Measurements from ENCODE around the gene TLR9. TPM values are rescaled to one million over a fixed set of nuclear protein-coding genes. Genes with fewer than 3 reads are reported as not detected.

The TLR9 gene
- total and polyA plus RNA-seq, 9 of the 15 experiments (the other 6 are each of a cell fraction or from before 2014, with no cell fraction given), result not detected

DNA sequence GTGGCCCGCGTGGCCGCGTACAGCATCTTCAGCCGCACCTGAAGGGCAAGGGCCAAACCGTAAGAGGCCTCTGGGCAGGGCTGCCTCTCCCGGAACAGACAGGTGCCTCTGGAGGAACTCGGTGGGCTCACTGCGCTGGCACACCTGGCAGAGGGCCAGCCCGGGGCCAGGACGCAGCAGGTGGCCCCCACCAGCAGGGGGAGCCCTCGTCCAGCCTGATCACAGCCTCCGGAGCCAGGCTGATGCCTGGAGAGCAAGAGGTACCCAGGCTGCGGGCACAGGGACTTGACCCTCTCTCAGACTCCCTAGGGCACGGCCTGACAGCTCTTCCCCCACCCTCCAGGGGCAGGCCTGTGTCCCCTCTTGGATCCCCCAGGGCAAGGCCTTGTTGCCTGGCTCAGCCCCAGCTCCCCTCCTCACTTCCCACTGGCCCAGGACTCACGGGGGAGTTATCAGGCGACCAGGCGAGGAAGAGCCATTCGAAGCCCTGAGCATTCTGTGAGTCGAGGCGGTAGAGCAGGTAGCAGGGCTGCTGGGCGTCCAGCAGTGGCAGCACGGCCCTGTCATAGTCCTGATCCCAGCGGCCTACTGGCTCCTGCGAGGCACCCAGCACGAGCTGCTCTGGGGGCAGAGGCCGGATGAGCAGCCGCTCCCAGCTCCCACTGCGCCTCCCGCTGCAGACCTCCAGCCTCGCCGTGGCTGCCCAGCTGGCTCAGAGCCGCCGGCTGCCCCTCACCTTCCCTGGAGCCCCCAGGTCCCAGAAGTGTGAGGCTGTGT lies 6.2 kb upstream of the TLR9 start (continued):
- TF ChIP-seq, protein P1, sequence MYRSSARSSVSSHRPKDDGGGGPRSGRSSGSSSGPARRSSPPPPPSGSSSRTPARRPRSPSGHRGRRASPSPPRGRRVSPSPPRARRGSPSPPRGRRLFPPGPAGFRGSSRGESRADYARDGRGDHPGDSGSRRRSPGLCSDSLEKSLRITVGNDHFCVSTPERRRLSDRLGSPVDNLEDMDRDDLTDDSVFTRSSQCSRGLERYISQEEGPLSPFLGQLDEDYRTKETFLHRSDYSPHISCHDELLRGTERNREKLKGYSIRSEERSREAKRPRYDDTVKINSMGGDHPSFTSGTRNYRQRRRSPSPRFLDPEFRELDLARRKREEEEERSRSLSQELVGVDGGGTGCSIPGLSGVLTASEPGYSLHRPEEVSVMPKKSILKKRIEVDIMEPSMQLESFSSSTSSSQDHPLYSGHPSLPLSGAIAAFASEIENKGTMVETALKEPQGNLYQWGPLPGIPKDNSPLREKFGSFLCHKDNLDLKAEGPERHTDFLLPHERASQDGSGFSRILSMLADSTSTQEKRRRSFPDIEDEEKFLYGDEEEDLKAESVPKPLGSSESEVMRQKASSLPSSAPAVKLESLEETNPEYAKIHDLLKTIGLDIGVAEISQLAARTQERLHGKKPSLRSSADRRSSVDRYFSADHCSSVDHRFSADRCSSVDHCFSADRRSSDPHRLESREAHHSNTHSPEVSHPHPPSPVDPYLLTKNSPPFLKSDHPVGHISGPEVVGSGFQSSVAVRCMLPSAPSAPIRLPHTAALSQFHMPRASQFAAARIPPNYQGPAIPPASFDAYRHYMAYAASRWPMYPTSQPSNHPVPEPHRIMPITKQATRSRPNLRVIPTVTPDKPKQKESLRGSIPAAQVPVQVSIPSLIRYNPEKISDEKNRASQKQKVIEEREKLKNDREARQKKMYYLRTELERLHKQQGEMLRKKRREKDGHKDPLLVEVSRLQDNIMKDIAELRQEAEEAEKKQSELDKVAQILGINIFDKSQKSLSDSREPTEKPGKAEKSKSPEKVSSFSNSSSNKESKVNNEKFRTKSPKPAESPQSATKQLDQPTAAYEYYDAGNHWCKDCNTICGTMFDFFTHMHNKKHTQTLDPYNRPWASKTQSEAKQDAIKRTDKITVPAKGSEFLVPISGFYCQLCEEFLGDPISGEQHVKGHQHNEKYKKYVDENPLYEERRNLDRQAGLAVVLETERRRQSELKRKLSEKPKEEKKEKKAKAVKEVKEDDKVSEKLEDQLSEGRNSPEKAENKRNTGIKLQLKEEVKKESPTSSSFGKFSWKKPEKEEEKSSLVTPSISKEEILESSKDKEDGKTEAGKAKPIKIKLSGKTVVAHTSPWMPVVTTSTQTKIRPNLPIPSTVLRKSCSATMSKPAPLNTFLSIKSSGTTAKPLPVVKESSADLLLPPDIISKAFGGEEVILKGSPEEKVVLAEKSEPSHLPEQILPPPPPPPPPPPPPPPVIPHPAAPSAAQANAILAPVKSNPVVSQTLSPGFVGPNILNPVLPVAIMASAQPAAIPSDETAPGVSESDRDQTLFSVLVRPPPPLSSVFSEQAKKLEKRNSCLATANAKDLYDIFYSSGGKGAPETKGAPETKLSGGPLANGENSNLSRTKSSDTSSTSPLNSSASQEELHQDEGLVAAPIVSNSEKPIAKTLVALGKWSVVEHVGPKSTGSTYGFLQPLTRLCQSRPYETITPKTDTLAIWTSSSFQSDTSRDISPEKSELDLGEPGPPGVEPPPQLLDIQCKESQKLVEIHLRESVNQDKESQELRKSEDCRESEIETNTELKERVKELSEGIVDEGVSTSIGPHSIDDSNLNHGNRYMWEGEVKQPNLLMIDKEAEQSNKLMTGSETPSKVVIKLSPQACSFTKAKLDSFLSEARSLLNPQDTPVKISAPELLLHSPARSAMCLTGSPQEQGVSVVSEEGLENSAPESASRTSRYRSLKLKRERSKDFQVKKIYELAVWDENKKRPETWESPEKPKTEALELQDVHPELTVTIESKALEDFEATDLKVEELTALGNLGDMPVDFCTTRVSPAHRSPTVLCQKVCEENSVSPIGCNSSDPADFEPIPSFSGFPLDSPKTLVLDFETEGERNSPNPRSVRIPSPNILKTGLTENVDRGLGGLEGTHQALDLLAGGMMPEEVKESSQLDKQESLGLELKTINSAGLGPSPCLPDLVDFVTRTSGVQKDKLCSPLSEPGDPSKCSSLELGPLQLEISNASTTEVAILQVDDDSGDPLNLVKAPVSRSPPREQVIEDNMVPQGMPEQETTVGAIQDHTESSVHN (IDR thresholded peaks at IDR 0.05; ENCODE audit: borderline replicate concordance in 1 of 2, low read depth in 1 of 2), result no peak
- TF ChIP-seq NFIC (IDR thresholded peaks at IDR 0.05) (peak; percentile 99), STAG1 (CRISPR knock-in tag; IDR thresholded peaks at IDR 0.05; ENCODE audit: borderline replicate concordance) (peak; percentile 48; the same call in 1 of the 2 replicates), RB1 (IDR thresholded peaks at IDR 0.05; ENCODE audit: low read depth) (0 out of 2 replicates have a peak, but pooled peaks have one; percentile 34), HSF4 (CRISPR knock-in tag; IDR thresholded peaks at IDR 0.05; ENCODE audit: borderline replicate concordance) (no peak), BDP1 (IDR thresholded peaks at IDR 0.05; ENCODE audit: insufficient read depth, insufficient read length) (no peak), EZH2 (IDR thresholded peaks at IDR 0.05; ENCODE audit: borderline replicate concordance, low read depth, low read length) (no peak), POLR2AphosphoS5 (IDR thresholded peaks at IDR 0.05; ENCODE audit: control insufficient read depth, insufficient read depth, low read depth, low read length) (no peak), LARP7 (IDR thresholded peaks at IDR 0.05) (no peak), WHSC1 (IDR thresholded peaks at IDR 0.05; ENCODE audit: low read length) (no peak), ZNF23 (CRISPR knock-in tag; IDR thresholded peaks at IDR 0.05) (no peak)
- TF ChIP-seq, protein P2, sequence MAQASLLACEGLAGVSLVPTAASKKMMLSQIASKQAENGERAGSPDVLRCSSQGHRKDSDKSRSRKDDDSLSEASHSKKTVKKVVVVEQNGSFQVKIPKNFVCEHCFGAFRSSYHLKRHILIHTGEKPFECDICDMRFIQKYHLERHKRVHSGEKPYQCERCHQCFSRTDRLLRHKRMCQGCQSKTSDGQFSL (CRISPR knock-in tag; IDR thresholded peaks at IDR 0.05), result no peak
- TF ChIP-seq, protein P2 (tag; IDR thresholded peaks at IDR 0.05), result no peak
- TF ChIP-seq, protein P3, sequence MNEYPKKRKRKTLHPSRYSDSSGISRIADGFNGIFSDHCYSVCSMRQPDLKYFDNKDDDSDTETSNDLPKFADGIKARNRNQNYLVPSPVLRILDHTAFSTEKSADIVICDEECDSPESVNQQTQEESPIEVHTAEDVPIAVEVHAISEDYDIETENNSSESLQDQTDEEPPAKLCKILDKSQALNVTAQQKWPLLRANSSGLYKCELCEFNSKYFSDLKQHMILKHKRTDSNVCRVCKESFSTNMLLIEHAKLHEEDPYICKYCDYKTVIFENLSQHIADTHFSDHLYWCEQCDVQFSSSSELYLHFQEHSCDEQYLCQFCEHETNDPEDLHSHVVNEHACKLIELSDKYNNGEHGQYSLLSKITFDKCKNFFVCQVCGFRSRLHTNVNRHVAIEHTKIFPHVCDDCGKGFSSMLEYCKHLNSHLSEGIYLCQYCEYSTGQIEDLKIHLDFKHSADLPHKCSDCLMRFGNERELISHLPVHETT (CRISPR knock-in tag; conservative IDR thresholded peaks at IDR 0.05 in 1 of 2, IDR thresholded peaks at IDR 0.05 in 1 of 2), result no peak

All from K562 (cell line).